HG03354 (cell line): ENCODE data around the gene BTBD8.

Experiments used
- ATAC-seq: cut with Tn5 transposase; IDR thresholded peaks from one replicate; pipeline ENCODE4 v1.9.1; 2021; ENCODE audit warnings: mild to moderate bottlenecking; ENCODE audit not compliant: unreplicated experiment, poor library complexity, severe bottlenecking

The BTBD8 gene

GRCh38 chr1:92186081-92186480 lies 105.9 kb downstream of the BTBD8 start:
- no peak for ATAC-seq

GRCh38 chr1:92188436-92189255 lies 108.5 kb downstream of the BTBD8 start:
- no peak for ATAC-seq

- ATAC-seq, result no peak
Observed at GRCh38 chr1:92191726-92192125, 111.6 kb downstream of the BTBD8 start.

GRCh38 chr1:92192246-92192645 lies 112.1 kb downstream of the BTBD8 start:
- no peak for ATAC-seq

- ATAC-seq, result no peak
Observed at GRCh38 chr1:92194511-92194910, 114.4 kb downstream of the BTBD8 start.

GRCh38 chr1:92201973-92202372 lies 121.8 kb downstream of the BTBD8 start:
- ATAC-seq, result no peak

GRCh38 chr1:92203105-92203504 lies 123.0 kb downstream of the BTBD8 start:
- ATAC-seq, result no peak

GRCh38 chr1:92210701-92211100 lies 130.6 kb downstream of the BTBD8 start:
- ATAC-seq, result no peak

- ATAC-seq, result no peak
Observed at GRCh38 chr1:92211166-92211565, 131.0 kb downstream of the BTBD8 start.

GRCh38 chr1:92217721-92218120 lies 137.6 kb downstream of the BTBD8 start, which contains the start of gene C1orf146:
C1orf146 (plus strand) TSS chr1:92217915; CDS start chr1:92231421, 13,506 bp downstream.
- no peak for ATAC-seq

- no peak for ATAC-seq
Observed at GRCh38 chr1:92218559-92218958, 138.4 kb downstream of the BTBD8 start.

- ATAC-seq, result no peak
Observed at GRCh38 chr1:92219028-92219427, 138.9 kb downstream of the BTBD8 start.

GRCh38 chr1:92228401-92228800 lies 148.3 kb downstream of the BTBD8 start:
- no peak for ATAC-seq

GRCh38 chr1:92230736-92231135 lies 150.6 kb downstream of the BTBD8 start:
- no peak for ATAC-seq
